GOT3 (cell line): Measurements from ENCODE around the gene NOXA1.

Source experiments
- DNase-seq: peaks from one replicate; lab custom pipeline; 2025; ENCODE audit warnings: mixed read lengths; lab: John Stamatoyannopoulos, UW

Gene NOXA1

GRCh38 chr9:137427454-137428310, 4.5 kb downstream of the NOXA1 start:
- no peak for DNase-seq

GRCh38 chr9:137428311-137428630, 5.1 kb downstream of the NOXA1 start:
- DNase-seq = no peak

GRCh38 chr9:137428841-137429545, 5.8 kb downstream of the NOXA1 start:
- DNase-seq = no peak

- no peak for DNase-seq
Measured at GRCh38 chr9:137429546-137429890, 6.3 kb downstream of the NOXA1 start.

- no peak for DNase-seq
Measured at GRCh38 chr9:137429974-137430722, 7.0 kb downstream of the NOXA1 start.

- no peak for DNase-seq
Measured at GRCh38 chr9:137430723-137431415, 7.7 kb downstream of the NOXA1 start.

- no peak for DNase-seq
Measured at GRCh38 chr9:137431416-137431931, 8.3 kb downstream of the NOXA1 start.

- no peak for DNase-seq
Measured at GRCh38 chr9:137432687-137433348, 9.6 kb downstream of the NOXA1 start.

GRCh38 chr9:137433349-137433915, 10.2 kb downstream of the NOXA1 start:
- no peak for DNase-seq

GRCh38 chr9:137433916-137434431, 10.8 kb downstream of the NOXA1 start:
- no peak for DNase-seq

- no peak for DNase-seq
Measured at GRCh38 chr9:137434498-137435380, 11.5 kb downstream of the NOXA1 start.

GRCh38 chr9:137435381-137435891, 12.2 kb downstream of the NOXA1 start:
- DNase-seq = no peak

- DNase-seq = peak; percentile 7
Measured at GRCh38 chr9:137435980-137436760, 13.0 kb downstream of the NOXA1 start.

GRCh38 chr9:137436761-137437600, 13.8 kb downstream of the NOXA1 start:
- DNase-seq = no peak

- no peak for DNase-seq
Measured at GRCh38 chr9:137437691-137438590, 14.7 kb downstream of the NOXA1 start.

GRCh38 chr9:137438591-137439157, 15.5 kb downstream of the NOXA1 start:
- no peak for DNase-seq
